Measurements from ENCODE around the gene ZNF280B. TPM values are rescaled to one million over a fixed set of nuclear protein-coding genes. Genes with fewer than 3 reads are reported as not detected.
"Not testable (repeated sequence)": the region's sequence is repeated elsewhere in the genome, so short reads cannot be mapped to it uniquely, and the experiment has no call there.

Gene ZNF280B
- total RNA-seq, 1 experiment from 2014 or later: 2.9 TPM

GRCh38 chr22:22468794-22469469 lies 39.6 kb downstream of the ZNF280B start:
- not testable (repeated sequence) for DNase-seq
- H3K27me3 ChIP-seq (ENCODE audit: control insufficient read depth, insufficient read depth, low read length): peaks cover 22% of the 10 kb centered on the region

GRCh38 chr22:22467112-22467511 lies 41.4 kb downstream of the ZNF280B start:
- Histone ChIP-seq H3K27me3 (ENCODE audit: control insufficient read depth, insufficient read depth, low read length) (peaks cover 31% of the 10 kb centered on the region), H3K36me3 (replicated peaks; ENCODE audit: control insufficient read depth, insufficient read depth, low read length) (no peaks in the 10 kb centered on the region), H3K4me3 (ENCODE audit: insufficient read depth, low read depth, low read length) (no peak overlapping the region)
- DNase-seq: no peak

More at GRCh38 chr22:22468794-22469469, 39.6 kb downstream of the ZNF280B start:
- not testable (repeated sequence) for H3K36me3 ChIP-seq (replicated peaks; ENCODE audit: control insufficient read depth, insufficient read depth, low read length); H3K4me3 ChIP-seq (ENCODE audit: insufficient read depth, low read depth, low read length)

GRCh38 chr22:22465782-22466181 lies 42.8 kb downstream of the ZNF280B start:
- peaks cover 33% of the 10 kb centered on the region for H3K27me3 ChIP-seq (ENCODE audit: control insufficient read depth, insufficient read depth, low read length)
- no peak for DNase-seq
- H3K36me3 ChIP-seq (replicated peaks; ENCODE audit: control insufficient read depth, insufficient read depth, low read length): no peaks in the 10 kb centered on the region
- H3K4me3 ChIP-seq (ENCODE audit: insufficient read depth, low read depth, low read length): no peak overlapping the region

GRCh38 chr22:22465094-22465602 lies 43.4 kb downstream of the ZNF280B start:
- Histone ChIP-seq H3K36me3 (replicated peaks; ENCODE audit: control insufficient read depth, insufficient read depth, low read length) (no peaks in the 10 kb centered on the region), H3K27me3 (ENCODE audit: control insufficient read depth, insufficient read depth, low read length) (peaks cover 33% of the 10 kb centered on the region), H3K4me3 (ENCODE audit: insufficient read depth, low read depth, low read length) (no peak overlapping the region)
- no peak for DNase-seq

- no peak for DNase-seq
- H3K27me3 ChIP-seq (ENCODE audit: control insufficient read depth, insufficient read depth, low read length): peaks cover 35% of the 10 kb centered on the region
- no peaks in the 10 kb centered on the region for H3K36me3 ChIP-seq (replicated peaks; ENCODE audit: control insufficient read depth, insufficient read depth, low read length)
- H3K4me3 ChIP-seq (ENCODE audit: insufficient read depth, low read depth, low read length): no peak overlapping the region
Observed at GRCh38 chr22:22464541-22465054, 43.9 kb downstream of the ZNF280B start.

GRCh38 chr22:22463855-22464540 lies 44.5 kb downstream of the ZNF280B start:
- Histone ChIP-seq H3K36me3 (replicated peaks; ENCODE audit: control insufficient read depth, insufficient read depth, low read length) (no peaks in the 10 kb centered on the region), H3K4me3 (ENCODE audit: insufficient read depth, low read depth, low read length) (no peak overlapping the region), H3K27me3 (ENCODE audit: control insufficient read depth, insufficient read depth, low read length) (peaks cover 36% of the 10 kb centered on the region)
- peak; percentile 62 for DNase-seq

GRCh38 chr22:22462813-22463567 lies 45.6 kb downstream of the ZNF280B start:
- no peak overlapping the region for H3K4me3 ChIP-seq (ENCODE audit: insufficient read depth, low read depth, low read length)
- no peaks in the 10 kb centered on the region for H3K36me3 ChIP-seq (replicated peaks; ENCODE audit: control insufficient read depth, insufficient read depth, low read length)
- DNase-seq: no peak
- H3K27me3 ChIP-seq (ENCODE audit: control insufficient read depth, insufficient read depth, low read length): peaks cover 44% of the 10 kb centered on the region

GRCh38 chr22:22461583-22461982 lies 47.0 kb downstream of the ZNF280B start:
- Histone ChIP-seq H3K4me3 (ENCODE audit: insufficient read depth, low read depth, low read length) (no peak overlapping the region), H3K36me3 (replicated peaks; ENCODE audit: control insufficient read depth, insufficient read depth, low read length) (no peaks in the 10 kb centered on the region), H3K27me3 (ENCODE audit: control insufficient read depth, insufficient read depth, low read length) (peaks cover 52% of the 10 kb centered on the region)
- no peak for DNase-seq

GRCh38 chr22:22461111-22461510 lies 47.4 kb downstream of the ZNF280B start:
- DNase-seq: no peak
- Histone ChIP-seq H3K27me3 (ENCODE audit: control insufficient read depth, insufficient read depth, low read length) (peaks cover 55% of the 10 kb centered on the region), H3K36me3 (replicated peaks; ENCODE audit: control insufficient read depth, insufficient read depth, low read length) (no peaks in the 10 kb centered on the region), H3K4me3 (ENCODE audit: insufficient read depth, low read depth, low read length) (no peak overlapping the region)

GRCh38 chr22:22460635-22461034 lies 47.9 kb downstream of the ZNF280B start:
- Histone ChIP-seq H3K4me3 (ENCODE audit: insufficient read depth, low read depth, low read length) (no peak overlapping the region), H3K27me3 (ENCODE audit: control insufficient read depth, insufficient read depth, low read length) (peaks cover 56% of the 10 kb centered on the region), H3K36me3 (replicated peaks; ENCODE audit: control insufficient read depth, insufficient read depth, low read length) (no peaks in the 10 kb centered on the region)
- no peak for DNase-seq

GRCh38 chr22:22460060-22460459 lies 48.5 kb downstream of the ZNF280B start:
- no peak for DNase-seq
- Histone ChIP-seq H3K27me3 (ENCODE audit: control insufficient read depth, insufficient read depth, low read length) (peaks cover 56% of the 10 kb centered on the region), H3K4me3 (ENCODE audit: insufficient read depth, low read depth, low read length) (no peak overlapping the region), H3K36me3 (replicated peaks; ENCODE audit: control insufficient read depth, insufficient read depth, low read length) (no peaks in the 10 kb centered on the region)

GRCh38 chr22:22458896-22459588 lies 49.5 kb downstream of the ZNF280B start:
- Histone ChIP-seq H3K27me3 (ENCODE audit: control insufficient read depth, insufficient read depth, low read length) (peaks cover 59% of the 10 kb centered on the region), H3K36me3 (replicated peaks; ENCODE audit: control insufficient read depth, insufficient read depth, low read length) (no peaks in the 10 kb centered on the region), H3K4me3 (ENCODE audit: insufficient read depth, low read depth, low read length) (no peak overlapping the region)
- no peak for DNase-seq

- Histone ChIP-seq H3K36me3 (replicated peaks; ENCODE audit: control insufficient read depth, insufficient read depth, low read length) (no peaks in the 10 kb centered on the region), H3K4me3 (ENCODE audit: insufficient read depth, low read depth, low read length) (no peak overlapping the region), H3K27me3 (ENCODE audit: control insufficient read depth, insufficient read depth, low read length) (peaks cover 63% of the 10 kb centered on the region)
- no peak for DNase-seq
Observed at GRCh38 chr22:22458387-22458786, 50.2 kb downstream of the ZNF280B start.

GRCh38 chr22:22454997-22455396 lies 53.5 kb downstream of the ZNF280B start:
- peaks cover 78% of the 10 kb centered on the region for H3K27me3 ChIP-seq (ENCODE audit: control insufficient read depth, insufficient read depth, low read length)
- no peak overlapping the region for H3K4me3 ChIP-seq (ENCODE audit: insufficient read depth, low read depth, low read length)
- no peak for DNase-seq
- no peaks in the 10 kb centered on the region for H3K36me3 ChIP-seq (replicated peaks; ENCODE audit: control insufficient read depth, insufficient read depth, low read length)

All from H7 (cell line).